ENCODE data around the gene COL9A2. TPM values are rescaled to one million over a fixed set of nuclear protein-coding genes. Genes with fewer than 3 reads are reported as not detected.

The COL9A2 gene
- total RNA-seq, 1 donor from 2014 or later: under 0.01 TPM

DNA sequence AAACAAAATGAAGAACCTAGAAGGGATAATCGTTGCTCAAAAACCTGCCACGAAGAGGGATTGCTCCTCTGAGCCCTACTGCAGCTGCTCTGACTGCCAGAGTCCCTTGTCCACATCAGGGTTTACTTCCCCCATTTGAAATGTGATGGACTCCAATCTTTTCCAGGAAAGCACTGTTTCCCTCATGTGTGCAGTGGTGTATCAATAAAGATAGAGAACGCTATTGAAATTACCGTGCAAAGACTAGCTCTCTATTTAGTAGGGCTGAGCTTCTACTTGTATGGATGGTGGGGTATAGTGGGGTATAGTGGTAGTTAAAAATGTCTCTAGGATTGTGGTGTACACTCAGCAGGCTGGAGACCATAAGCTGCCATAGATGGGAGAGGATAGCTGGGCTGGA is 65.6 kb downstream of the COL9A2 start:
- no peaks in the 10 kb centered on the region for H3K27me3 ChIP-seq (ENCODE audit: control insufficient read depth, insufficient read depth, low read length)
- TF ChIP-seq, protein P1, sequence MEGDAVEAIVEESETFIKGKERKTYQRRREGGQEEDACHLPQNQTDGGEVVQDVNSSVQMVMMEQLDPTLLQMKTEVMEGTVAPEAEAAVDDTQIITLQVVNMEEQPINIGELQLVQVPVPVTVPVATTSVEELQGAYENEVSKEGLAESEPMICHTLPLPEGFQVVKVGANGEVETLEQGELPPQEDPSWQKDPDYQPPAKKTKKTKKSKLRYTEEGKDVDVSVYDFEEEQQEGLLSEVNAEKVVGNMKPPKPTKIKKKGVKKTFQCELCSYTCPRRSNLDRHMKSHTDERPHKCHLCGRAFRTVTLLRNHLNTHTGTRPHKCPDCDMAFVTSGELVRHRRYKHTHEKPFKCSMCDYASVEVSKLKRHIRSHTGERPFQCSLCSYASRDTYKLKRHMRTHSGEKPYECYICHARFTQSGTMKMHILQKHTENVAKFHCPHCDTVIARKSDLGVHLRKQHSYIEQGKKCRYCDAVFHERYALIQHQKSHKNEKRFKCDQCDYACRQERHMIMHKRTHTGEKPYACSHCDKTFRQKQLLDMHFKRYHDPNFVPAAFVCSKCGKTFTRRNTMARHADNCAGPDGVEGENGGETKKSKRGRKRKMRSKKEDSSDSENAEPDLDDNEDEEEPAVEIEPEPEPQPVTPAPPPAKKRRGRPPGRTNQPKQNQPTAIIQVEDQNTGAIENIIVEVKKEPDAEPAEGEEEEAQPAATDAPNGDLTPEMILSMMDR (IDR thresholded peaks at IDR 0.05; ENCODE audit: insufficient read depth, low read length, severe bottlenecking): no peak
- no peaks in the 10 kb centered on the region for H3K36me3 ChIP-seq (ENCODE audit: control insufficient read depth, insufficient read depth, low read length)
- no peak for DNase-seq (ENCODE audit: low read depth)
- FAIRE-seq: no peak
- H3K4me3 ChIP-seq (ENCODE audit: low read depth, low read length): no peak overlapping the region

Other genes with a start within 250 kb of the COL9A2 start
- gene PPT1, start 220.0 kb downstream of the COL9A2 start, total RNA-seq: 29.4 and 29.5 TPM in 2 replicates
- gene RLF, start 155.9 kb downstream of the COL9A2 start, total RNA-seq: 26.9 and 28.3 TPM in 2 replicates
- not detected in 2 replicates for gene TMCO2, start 69.3 kb downstream of the COL9A2 start, total RNA-seq
- gene ZMPSTE24, start 59.0 kb downstream of the COL9A2 start, total RNA-seq: 42.8 and 68.4 TPM in 2 replicates
- 4.2 and 10.8 TPM in 2 replicates for gene SMAP2, start 56.4 kb upstream of the COL9A2 start, total RNA-seq
- gene ZFP69B, start 133.2 kb upstream of the COL9A2 start, total RNA-seq: 1.6 and 2.6 TPM in 2 replicates
- 1.9 and 2.1 TPM in 2 replicates for gene ZFP69, start 160.0 kb upstream of the COL9A2 start, total RNA-seq
- 5.5 and 6.3 TPM in 2 replicates for gene EXO5, start 191.5 kb upstream of the COL9A2 start, total RNA-seq
- gene ZNF684, start 214.4 kb upstream of the COL9A2 start, total RNA-seq: 1.3 and 1.7 TPM in 2 replicates

Data from bronchial epithelial cell (primary cell).